ENCODE data around the gene IDUA. TPM values are rescaled to one million over a fixed set of nuclear protein-coding genes. Genes with fewer than 3 reads are reported as not detected.

Gene IDUA
- total RNA-seq, 3 donors from 2014 or later, result 29.7 to 45.7 (median 33.4) TPM

GRCh38 chr4:958314-958665, 28.6 kb upstream of the IDUA start:
- no peaks in the 10 kb centered on the region for H3K9me3 ChIP-seq

GRCh38 chr4:958696-959337, 28.0 kb upstream of the IDUA start:
- Histone ChIP-seq H3K9me3 (no peaks in the 10 kb centered on the region), H3K36me3 (ENCODE audit: low read depth) (no peaks in the 10 kb centered on the region), H3K4me3 (no peak overlapping the region), H3K4me1 (ENCODE audit: low read depth) (peaks cover 6% of the 10 kb centered on the region)
- no peak for ATAC-seq
- peak in 1 of 3 donors; percentile 22 for DNase-seq
- no peak for TF ChIP-seq CTCF (IDR thresholded peaks at IDR 0.05)
- intact Hi-C loops (cut with DNase I, micrococcal nuclease), result no loop called here

More at GRCh38 chr4:958314-958665, 28.6 kb upstream of the IDUA start:
- Histone ChIP-seq H3K4me1 (ENCODE audit: low read depth) (peaks cover 6% of the 10 kb centered on the region), H3K36me3 (ENCODE audit: low read depth) (no peaks in the 10 kb centered on the region), H3K4me3 (no peak overlapping the region)
- ATAC-seq (no peak), DNase-seq (peak in 2 of 3 donors; percentile 28 to 45)
- TF ChIP-seq CTCF (IDR thresholded peaks at IDR 0.05), result no peak
- intact Hi-C loops (cut with DNase I, micrococcal nuclease), result no loop called here

GRCh38 chr4:959338-960139, 27.3 kb upstream of the IDUA start:
- no peak overlapping the region for H3K4me3 ChIP-seq
- peak in 2 of 3 donors; percentile 24 to 42 for DNase-seq
- intact Hi-C loops (cut with DNase I, micrococcal nuclease), result no loop called here
- H3K9me3 ChIP-seq, result no peaks in the 10 kb centered on the region
- TF ChIP-seq CTCF (IDR thresholded peaks at IDR 0.05), result no peak
- no peaks in the 10 kb centered on the region for H3K36me3 ChIP-seq (ENCODE audit: low read depth)
- H3K4me1 ChIP-seq (ENCODE audit: low read depth), result peaks cover 6% of the 10 kb centered on the region
- ATAC-seq, result no peak

- H3K4me3 ChIP-seq, result no peak overlapping the region
- no peak for TF ChIP-seq CTCF (IDR thresholded peaks at IDR 0.05)
- intact Hi-C loops (cut with DNase I, micrococcal nuclease), result no loop called here
- H3K4me1 ChIP-seq (ENCODE audit: low read depth), result peaks cover 6% of the 10 kb centered on the region
- no peaks in the 10 kb centered on the region for H3K36me3 ChIP-seq (ENCODE audit: low read depth)
- ATAC-seq, result no peak
- peak in 2 of 3 donors; percentile 23 to 46 for DNase-seq
- no peaks in the 10 kb centered on the region for H3K9me3 ChIP-seq
These were observed 26.7 kb upstream of the IDUA start for GRCh38 chr4:960140-960635.

- ATAC-seq (no peak), DNase-seq (peak in 2 of 3 donors; percentile 35 to 52)
- Histone ChIP-seq H3K9me3 (no peaks in the 10 kb centered on the region), H3K4me1 (ENCODE audit: low read depth) (peaks cover 6% of the 10 kb centered on the region), H3K36me3 (ENCODE audit: low read depth) (no peaks in the 10 kb centered on the region), H3K4me3 (no peak overlapping the region)
- no peak for TF ChIP-seq CTCF (IDR thresholded peaks at IDR 0.05)
- intact Hi-C loops (cut with DNase I, micrococcal nuclease), result no loop called here
These were observed 26.1 kb upstream of the IDUA start for GRCh38 chr4:960636-961350.
